Fibroblast of gingiva (primary cell): ENCODE measurements around the gene OR2AP1.
"Not testable (repeated sequence)": the region's sequence is repeated elsewhere in the genome, so short reads cannot be mapped to it uniquely, and the experiment has no call there.

ENCODE experiments used
- DNase-seq: peaks from one replicate; pipeline ENCODE4 v3.0.0-alpha.2; 2011; ENCODE audit warnings: low read depth

The OR2AP1 gene

GRCh38 chr12:55572168-55572567 is at the start of gene OR2AP1:
Gene OR2AP1, plus strand, starts transcription at chr12:55572468. Its CDS starts 1,947 bp downstream, at chr12:55574415.
- DNase-seq, result no peak

GRCh38 chr12:55548235-55548634 is 24.0 kb upstream of the OR2AP1 start:
- not testable (repeated sequence) for DNase-seq

- DNase-seq, result no peak
These were observed 23.5 kb upstream of the OR2AP1 start for GRCh38 chr12:55548756-55549155.

DNA sequence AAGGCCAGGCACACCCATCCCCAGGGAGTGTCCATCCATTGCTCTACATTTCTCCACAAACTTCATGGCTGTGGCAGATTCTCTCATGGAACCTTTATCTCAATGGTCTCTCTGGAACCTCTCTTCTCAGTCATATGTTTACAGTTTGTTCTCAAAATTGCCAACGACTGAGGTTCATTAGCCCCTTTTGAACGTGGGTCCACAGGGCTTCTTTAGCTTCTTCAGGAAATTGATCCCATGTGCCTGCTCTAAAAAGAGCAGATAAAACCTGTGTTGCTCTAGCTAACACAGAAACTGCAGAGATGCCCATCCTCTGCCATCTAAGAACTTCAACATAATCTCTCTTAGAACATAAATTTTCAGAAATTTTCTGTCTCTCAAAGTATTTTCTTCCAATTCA is 23.0 kb upstream of the OR2AP1 start, which contains the start of gene OR6C4:
Gene OR6C4, plus strand, starts transcription at position 301 of the 400 bp plus-strand sequence. CDS start 1,625 bp downstream, outside the sequence.
- DNase-seq, result no peak

- DNase-seq, result no peak
These were observed 18.0 kb upstream of the OR2AP1 start for GRCh38 chr12:55554296-55554695.

GRCh38 chr12:55570060-55570459 is 2.2 kb upstream of the OR2AP1 start:
- DNase-seq, result not testable (repeated sequence)

DNA sequence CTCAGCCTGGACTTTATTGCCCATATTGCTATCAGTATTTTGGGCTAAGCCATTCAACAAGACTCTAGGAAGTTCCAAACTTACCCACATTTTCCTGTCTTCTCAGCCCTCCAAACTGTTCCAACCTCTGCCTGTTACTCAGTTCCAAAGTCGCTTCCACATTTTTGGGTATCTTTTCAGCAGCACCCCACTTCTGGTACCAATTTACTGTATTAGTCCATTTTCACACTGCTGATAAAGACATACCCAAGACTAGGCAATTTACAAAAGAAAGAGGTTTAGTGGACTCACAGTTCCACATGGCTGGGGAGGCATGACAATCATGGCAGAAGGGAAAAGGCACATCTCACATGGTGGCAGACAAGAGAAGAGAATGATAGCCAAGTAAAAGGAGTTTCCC is 1.6 kb upstream of the OR2AP1 start:
- not testable (repeated sequence) for DNase-seq

- DNase-seq, result no peak
These were observed 9.8 kb downstream of the OR2AP1 start for GRCh38 chr12:55582066-55582465.

- DNase-seq, result no peak
These were observed 13.5 kb downstream of the OR2AP1 start for GRCh38 chr12:55585817-55586216.

DNA sequence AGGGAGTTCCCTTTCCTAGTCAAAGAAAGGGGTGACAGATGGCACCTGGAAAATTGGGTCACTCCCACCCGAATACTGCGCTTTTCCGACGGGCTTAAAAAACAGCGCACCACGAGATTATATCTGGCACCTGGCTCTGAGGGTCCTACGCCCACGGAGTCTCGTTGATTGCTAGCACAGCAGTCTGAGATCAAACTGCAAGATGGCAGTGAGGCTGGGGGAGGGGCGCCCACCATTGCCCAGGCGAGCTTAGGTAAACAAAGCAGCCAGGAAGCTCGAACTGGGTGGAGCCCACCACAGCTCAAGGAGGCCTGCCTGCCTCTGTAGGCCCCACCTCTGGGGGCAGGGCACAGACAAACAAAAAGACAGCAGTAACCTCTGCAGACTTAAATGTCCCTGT is 17.9 kb downstream of the OR2AP1 start:
- DNase-seq, result not testable (repeated sequence)

- DNase-seq, result no peak
These were observed 35.7 kb downstream of the OR2AP1 start for GRCh38 chr12:55607821-55608594.

GRCh38 chr12:55610598-55610997 is 38.3 kb downstream of the OR2AP1 start:
- DNase-seq, result no peak

GRCh38 chr12:55612646-55613045 is 40.4 kb downstream of the OR2AP1 start:
- no peak for DNase-seq

DNA sequence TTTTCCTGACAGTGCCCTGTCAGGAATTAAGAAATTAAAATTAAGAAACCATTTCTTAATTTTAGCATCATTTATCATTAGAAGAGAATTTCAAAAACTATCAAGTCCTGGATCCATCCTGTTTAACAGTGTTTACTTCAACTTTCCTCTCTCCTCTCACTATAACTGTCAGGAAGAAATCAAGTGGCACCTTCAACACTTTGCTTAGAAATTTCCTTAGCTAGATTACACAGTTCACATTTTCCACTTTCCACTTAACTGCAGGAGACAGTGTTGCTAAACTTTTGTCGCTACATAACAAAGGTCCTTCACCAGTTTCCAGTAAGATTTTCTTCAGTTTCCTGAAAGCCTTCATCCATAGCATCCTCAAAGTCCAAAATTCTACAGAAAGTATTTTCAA is 42.5 kb downstream of the OR2AP1 start:
- DNase-seq, result no peak

DNA sequence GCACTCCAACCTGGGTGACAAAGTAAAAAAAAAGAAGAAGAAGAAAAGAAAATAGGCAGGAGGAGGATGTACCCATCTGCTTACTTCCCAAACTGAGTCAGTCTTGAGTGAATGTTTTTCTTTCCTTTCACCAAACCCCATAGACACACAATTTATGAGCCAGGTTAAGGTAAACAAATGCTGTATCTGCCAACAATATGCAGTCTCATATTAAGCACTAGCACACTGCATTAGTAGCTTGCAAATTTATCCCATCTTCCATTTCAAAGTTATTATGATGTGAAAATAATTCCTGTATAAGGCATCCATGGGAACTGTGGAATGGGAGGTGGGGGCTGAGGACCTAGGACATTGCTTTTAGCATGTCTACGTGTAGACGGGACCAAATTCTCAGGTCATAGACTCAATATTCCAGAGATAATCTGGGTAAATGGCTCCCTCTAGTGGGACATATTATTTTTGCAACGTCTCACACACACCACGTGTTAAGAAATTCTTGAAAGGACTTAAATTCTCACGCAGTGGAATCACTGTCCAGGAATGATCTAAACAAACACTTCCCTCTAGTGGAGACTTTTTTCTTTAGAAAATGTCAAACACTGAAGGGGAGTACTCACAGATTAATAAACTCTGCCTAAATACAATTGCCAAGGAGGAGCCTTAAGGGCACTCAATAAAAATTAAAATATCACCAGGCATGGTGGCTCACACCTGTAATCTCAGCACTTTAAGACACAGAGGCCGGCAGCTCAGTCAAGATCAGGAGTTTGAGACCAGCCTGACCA is 47.3 kb downstream of the OR2AP1 start:
- DNase-seq, result peak; percentile 84

DNA sequence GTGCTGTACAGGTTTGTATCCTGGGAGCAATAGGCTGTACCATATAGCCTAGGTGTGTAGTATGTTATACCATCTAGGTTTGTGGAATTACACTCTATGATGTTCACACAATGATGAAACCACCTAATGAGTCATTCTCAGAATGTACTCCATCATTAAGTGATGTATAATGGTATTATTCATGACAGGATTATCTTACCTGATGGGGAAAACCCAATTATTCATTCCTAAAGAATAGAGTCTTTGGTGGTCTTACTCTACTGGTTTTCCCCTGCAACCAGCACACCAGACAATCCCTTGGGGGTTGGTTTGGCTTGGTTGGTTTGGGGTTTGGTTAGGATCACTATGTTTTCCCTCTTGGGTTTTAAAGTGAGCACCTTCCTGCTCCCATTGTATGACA is 51.8 kb downstream of the OR2AP1 start:
- DNase-seq, result no peak
